Upper lobe of left lung (tissue), 6 donors: Measurements from ENCODE around the gene CYTIP. TPM values are rescaled to one million over a fixed set of nuclear protein-coding genes. Genes with fewer than 3 reads are reported as not detected.
A peak's percentile ranks its signal among the peaks of the same experiment; 100 is the strongest.

Source experiments
- ATAC-seq, 2 donors: fragments of 200-7000 bp; cut with Tn5 transposase; one replicate each; pipeline ENCODE4 v1.9.1; 2022; ENCODE audit warnings: mild to moderate bottlenecking in 2 of 2, moderate library complexity in 2 of 2; ENCODE audit not compliant: low FRiP score in 2 of 2
- DNase-seq, 2 donors: peaks; one replicate each; pipeline ENCODE4 v3.0.0-alpha.2; 2019 to 2020
- H3K27ac ChIP-seq, 4 donors: fragments of 200-600 bp; sonication (generic); one replicate each; pipeline ENCODE4 v1.5.1; 2016 to 2019
- H3K27me3 ChIP-seq, 4 donors: fragments of 200-600 bp; sonication (generic); one replicate each; pipeline ENCODE4 v1.5.1; 2017 to 2019
- H3K36me3 ChIP-seq, 4 donors: fragments of 200-600 bp; sonication (generic); one replicate each; pipeline ENCODE4 v1.5.1; 2016 to 2019
- H3K4me1 ChIP-seq, 4 donors: fragments of 200-600 bp; sonication (generic); one replicate each; pipeline ENCODE4 v1.5.1; 2018 to 2019
- H3K4me3 ChIP-seq, 4 donors: fragments of 200-600 bp; sonication (generic); one replicate each; pipeline ENCODE4 v1.5.1; 2017 to 2019; ENCODE audit warnings: mild to moderate bottlenecking in 2 of 4, moderate library complexity in 1 of 4
- H3K9me3 ChIP-seq, 4 donors: fragments of 200-600 bp; sonication (generic); one replicate each; pipeline ENCODE4 v1.5.1; 2018 to 2019
- EP300 ChIP-seq, 4 donors: sonication (generic); formaldehyde crosslinking; IDR thresholded peaks; one replicate each; pipeline ENCODE4 v1.5.1; 2017; ENCODE audit warnings: antibody characterized with exemption in 4 of 4, control low read depth in 2 of 4
- POLR2A ChIP-seq, 4 donors: fragments of 450-650 bp; IDR thresholded peaks; one replicate each; pipeline ENCODE4 v1.5.1; 2016 to 2017; ENCODE audit warnings: antibody characterized with exemption in 4 of 4, mild to moderate bottlenecking in 2 of 4
- POLR2AphosphoS5 ChIP-seq, 2 donors: sonication (generic); formaldehyde crosslinking; IDR thresholded peaks; one replicate each; pipeline ENCODE4 v1.5.1; 2017; ENCODE audit warnings: antibody characterized with exemption in 2 of 2
- WGBS, 2 donors: methylation state at CpG; one replicate each; pipeline ENCODE4 v1.1.5; 2017 to 2018; 5-methylcytosine and 5-hydroxymethylcytosine counted together
- total RNA-seq, 6 donors: library from RNA; depleted of rRNA in 4 of 6; stranded (reverse); fragments of >200 nt in 4 of 6; gene quantifications; one replicate each; pipeline versions ENCODE4 v1.1.0 to v1.2.1, GENCODE V29; 2016 to 2021
- TF ChIP-seq, protein P1 (sequence below), 6 experiments: fragments of 450-650 bp in 4 of 6; fragments of 200-600 bp in 2 of 6; sonication (generic) in 2 of 6; IDR thresholded peaks; one replicate each; pipeline ENCODE4 v1.5.1; 2016 to 2019; ENCODE audit warnings: antibody characterized with exemption in 6 of 6
- donor health status: DM: no; HTN: no; CAD: no; lungs with moderate emphysema.
- donor health status: DM: no; HTN: yes; CAD: no; lungs with severe emphysema.

The CYTIP gene
- total RNA-seq, 6 donors from 2014 or later = 23.1 to 47.1 (median 28.5) TPM

DNA sequence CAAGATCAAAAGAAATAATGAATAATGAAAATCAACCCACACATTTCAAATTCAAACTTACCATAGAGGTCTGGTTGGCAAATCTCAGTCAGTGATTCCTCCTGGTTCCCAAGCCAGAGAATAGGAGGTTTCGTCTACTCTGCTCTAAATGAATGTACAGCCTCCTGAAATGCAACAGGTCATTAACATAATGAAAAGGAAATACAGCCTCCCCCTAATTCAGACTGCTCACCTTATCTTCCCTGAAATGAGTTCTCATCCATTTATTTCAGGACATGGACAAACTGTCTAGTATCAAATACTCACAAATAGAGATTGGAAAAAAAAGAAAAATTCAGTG is 43.4 kb upstream of the CYTIP start:
- DNase-seq = no peak
- no peak for ATAC-seq
- no peaks in the 10 kb centered on the region for H3K27me3 ChIP-seq
- 79 to 84% methylated on average over 1 of the region's 1 CpG for WGBS, 2 donors
- no peak overlapping the region for H3K4me3 ChIP-seq
- H3K9me3 ChIP-seq = no peaks in the 10 kb centered on the region
- no peak for TF ChIP-seq POLR2A (IDR thresholded peaks at IDR 0.05)
- TF ChIP-seq, protein P1, sequence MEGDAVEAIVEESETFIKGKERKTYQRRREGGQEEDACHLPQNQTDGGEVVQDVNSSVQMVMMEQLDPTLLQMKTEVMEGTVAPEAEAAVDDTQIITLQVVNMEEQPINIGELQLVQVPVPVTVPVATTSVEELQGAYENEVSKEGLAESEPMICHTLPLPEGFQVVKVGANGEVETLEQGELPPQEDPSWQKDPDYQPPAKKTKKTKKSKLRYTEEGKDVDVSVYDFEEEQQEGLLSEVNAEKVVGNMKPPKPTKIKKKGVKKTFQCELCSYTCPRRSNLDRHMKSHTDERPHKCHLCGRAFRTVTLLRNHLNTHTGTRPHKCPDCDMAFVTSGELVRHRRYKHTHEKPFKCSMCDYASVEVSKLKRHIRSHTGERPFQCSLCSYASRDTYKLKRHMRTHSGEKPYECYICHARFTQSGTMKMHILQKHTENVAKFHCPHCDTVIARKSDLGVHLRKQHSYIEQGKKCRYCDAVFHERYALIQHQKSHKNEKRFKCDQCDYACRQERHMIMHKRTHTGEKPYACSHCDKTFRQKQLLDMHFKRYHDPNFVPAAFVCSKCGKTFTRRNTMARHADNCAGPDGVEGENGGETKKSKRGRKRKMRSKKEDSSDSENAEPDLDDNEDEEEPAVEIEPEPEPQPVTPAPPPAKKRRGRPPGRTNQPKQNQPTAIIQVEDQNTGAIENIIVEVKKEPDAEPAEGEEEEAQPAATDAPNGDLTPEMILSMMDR (IDR thresholded peaks at IDR 0.05) = no peak
- no peak for TF ChIP-seq POLR2AphosphoS5 (IDR thresholded peaks at IDR 0.05)
- TF ChIP-seq EP300 (IDR thresholded peaks at IDR 0.05) = no peak
- H3K36me3 ChIP-seq = no peaks in the 10 kb centered on the region
- H3K4me1 ChIP-seq = no peaks in the 10 kb centered on the region
- no peak overlapping the region for H3K27ac ChIP-seq

DNA sequence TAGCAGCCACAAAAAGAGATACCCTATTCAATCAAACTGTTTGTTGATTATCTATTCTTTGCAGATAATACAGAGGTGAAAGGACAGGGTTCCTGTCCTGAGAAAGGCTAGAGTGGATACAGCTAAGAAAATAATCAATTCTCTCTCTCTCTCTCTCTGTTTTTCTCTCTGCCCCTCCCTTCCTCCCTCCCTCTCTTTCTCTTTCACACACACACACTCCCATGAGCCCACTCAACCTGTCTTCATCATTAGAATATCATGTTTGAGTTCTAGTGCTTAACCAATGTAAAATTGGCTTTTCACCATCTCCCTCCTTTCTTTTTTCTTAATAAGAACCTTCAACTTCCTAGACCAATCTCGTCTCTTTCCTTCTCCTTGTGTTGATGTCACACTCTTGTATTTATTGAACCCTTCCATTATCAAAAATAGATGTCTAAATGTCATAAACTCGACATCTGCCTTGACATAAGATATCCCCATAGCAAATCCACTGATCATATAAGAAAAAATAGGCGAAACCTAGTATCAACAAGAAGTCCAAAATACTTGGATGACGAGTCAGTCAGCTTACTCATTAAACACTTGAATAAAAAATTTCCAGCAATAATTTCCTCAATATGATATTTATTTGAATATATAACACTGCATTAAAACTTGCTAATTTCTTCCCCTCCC is 42.8 kb upstream of the CYTIP start:
- H3K36me3 ChIP-seq = no peaks in the 10 kb centered on the region
- H3K27ac ChIP-seq = no peak overlapping the region
- TF ChIP-seq, protein P1 (IDR thresholded peaks at IDR 0.05) = no peak
- TF ChIP-seq POLR2A (IDR thresholded peaks at IDR 0.05) (no peak), EP300 (IDR thresholded peaks at IDR 0.05) (no peak), POLR2AphosphoS5 (IDR thresholded peaks at IDR 0.05) (no peak)
- ATAC-seq (no peak), DNase-seq (no peak)
- no peak overlapping the region for H3K4me3 ChIP-seq
- no peaks in the 10 kb centered on the region for H3K9me3 ChIP-seq
- WGBS, 2 donors = 77 to 78% methylated on average over 4 of the region's 4 CpGs
- no peaks in the 10 kb centered on the region for H3K27me3 ChIP-seq
- no peaks in the 10 kb centered on the region for H3K4me1 ChIP-seq

DNA sequence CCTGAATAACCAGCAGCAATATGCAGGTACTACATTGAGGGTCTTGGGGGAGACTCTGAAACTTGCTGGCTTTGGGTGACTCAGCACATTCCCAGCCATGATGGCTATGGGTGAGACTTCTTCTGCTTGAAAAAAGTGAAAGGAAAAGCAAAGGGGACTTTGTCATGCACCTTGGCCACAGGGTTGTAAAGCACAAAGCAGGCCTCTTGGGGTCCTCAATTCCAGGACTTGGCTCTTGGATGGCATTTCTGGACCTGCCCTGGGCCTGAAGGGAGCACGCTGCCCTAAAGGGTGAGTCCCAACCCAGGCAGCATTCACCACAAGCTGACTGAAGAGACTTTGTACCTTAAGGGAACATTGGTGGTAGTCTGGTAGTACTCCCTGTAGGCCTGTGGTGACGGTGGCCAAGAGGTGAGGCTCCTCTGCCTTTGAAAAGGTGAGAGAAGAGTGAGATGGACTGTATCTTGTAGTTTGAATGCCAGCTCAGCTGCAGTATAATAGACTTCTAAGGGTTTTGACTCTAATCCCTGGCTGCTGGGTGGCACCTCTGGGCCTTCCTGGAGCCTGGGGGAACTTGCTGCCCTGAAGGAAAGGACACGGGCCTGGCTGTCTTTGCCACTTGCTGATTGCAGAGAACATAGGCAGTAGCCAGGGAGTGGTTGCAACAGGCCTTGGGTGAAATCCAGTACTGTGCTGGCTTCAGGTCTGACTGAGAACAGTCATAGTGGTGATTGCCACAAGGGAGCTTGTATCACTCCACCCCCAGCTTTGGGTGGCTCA is 36.5 kb upstream of the CYTIP start:
- Histone ChIP-seq H3K4me3 (no peak overlapping the region), H3K27ac (no peak overlapping the region), H3K27me3 (no peaks in the 10 kb centered on the region), H3K4me1 (no peaks in the 10 kb centered on the region), H3K9me3 (no peaks in the 10 kb centered on the region), H3K36me3 (no peaks in the 10 kb centered on the region)
- WGBS, 2 donors = 58 to 100% methylated on average over 1 to 3 of the region's 3 CpGs
- peak; percentile 51 to 79 for ATAC-seq
- peak in 1 of 2 donors; percentile 70 for DNase-seq
- TF ChIP-seq EP300 (IDR thresholded peaks at IDR 0.05) = no peak
- TF ChIP-seq, protein P1 (IDR thresholded peaks at IDR 0.05) = no peak
- TF ChIP-seq POLR2A (IDR thresholded peaks at IDR 0.05) = peak in 1 of 4 donors; percentile 19
- TF ChIP-seq POLR2AphosphoS5 (IDR thresholded peaks at IDR 0.05) = no peak

DNA sequence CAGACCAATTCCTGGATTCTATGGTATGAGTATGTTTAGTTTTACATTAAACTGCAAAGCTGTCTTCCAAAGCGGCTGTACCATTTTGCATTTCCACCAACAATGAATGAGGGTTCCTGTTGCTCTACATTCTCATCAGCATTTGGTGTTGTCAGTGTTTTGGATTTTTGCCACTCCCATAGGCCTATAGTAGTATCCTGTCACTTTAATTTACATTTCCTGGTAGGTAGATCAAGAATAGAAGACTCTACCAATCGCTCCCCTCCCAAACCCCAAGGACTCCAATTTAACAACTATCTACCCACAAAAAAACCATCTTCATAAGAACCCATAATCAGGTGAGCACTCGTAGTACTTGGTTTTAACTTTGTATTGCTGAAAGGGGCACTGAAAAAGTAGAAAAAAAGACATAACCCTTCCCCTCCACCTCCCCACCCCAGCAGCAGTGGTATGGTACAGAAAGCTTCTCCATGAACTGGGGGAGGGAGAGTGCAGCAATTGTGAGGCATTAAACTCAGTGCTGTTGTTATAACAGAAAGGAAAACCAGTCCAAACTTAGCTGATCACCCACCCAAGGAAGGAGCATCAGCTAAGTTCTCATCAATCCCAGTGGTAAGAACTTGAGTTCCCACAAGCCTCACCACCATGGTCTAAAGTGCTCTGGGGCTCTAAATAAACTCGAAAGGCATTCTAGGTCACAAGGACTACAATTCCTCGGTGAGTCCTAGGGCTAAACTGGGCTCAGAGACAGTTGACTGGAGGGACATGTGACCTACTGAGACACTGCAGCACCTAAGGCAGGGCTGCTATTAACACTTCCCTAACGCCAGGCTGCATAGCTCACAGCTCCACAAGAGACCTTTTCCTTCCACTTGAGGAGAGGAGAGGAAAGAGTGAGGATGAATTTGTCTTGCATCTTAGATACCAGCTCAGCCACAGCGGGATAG is 35.5 kb upstream of the CYTIP start:
- peak in 1 of 2 donors; percentile 49 for ATAC-seq
- no peaks in the 10 kb centered on the region for H3K4me1 ChIP-seq
- no peak for DNase-seq
- no peaks in the 10 kb centered on the region for H3K36me3 ChIP-seq
- TF ChIP-seq, protein P1 (IDR thresholded peaks at IDR 0.05) = no peak
- TF ChIP-seq POLR2A (IDR thresholded peaks at IDR 0.05) = no peak
- TF ChIP-seq POLR2AphosphoS5 (IDR thresholded peaks at IDR 0.05) = no peak
- TF ChIP-seq EP300 (IDR thresholded peaks at IDR 0.05) = no peak
- 82 to 87% methylated on average over 7 of the region's 7 CpGs for WGBS, 2 donors
- no peaks in the 10 kb centered on the region for H3K27me3 ChIP-seq
- H3K4me3 ChIP-seq = no peak overlapping the region
- H3K9me3 ChIP-seq = no peaks in the 10 kb centered on the region
- H3K27ac ChIP-seq = no peak overlapping the region
